Skeletal muscle satellite cell (primary cell): ENCODE results near the gene KRTAP5-10.
"Not testable (repeated sequence)": the region's sequence is repeated elsewhere in the genome, so short reads cannot be mapped to it uniquely, and the experiment has no call there.

ENCODE experiments used
- H3K27me3 ChIP-seq: 2 replicates; pipeline ENCODE4 v1.7.0; 2013; ENCODE audit warnings: low read length; ENCODE audit not compliant: control insufficient read depth, insufficient read depth
- H3K36me3 ChIP-seq: 2 replicates; pipeline ENCODE4 v1.7.0; 2013; ENCODE audit warnings: mild to moderate bottlenecking, control low read depth, low read length; ENCODE audit not compliant: insufficient read depth
- H3K4me1 ChIP-seq: 2 replicates; pipeline ENCODE4 v1.7.0; 2013; ENCODE audit warnings: low read length; ENCODE audit not compliant: control insufficient read depth, insufficient read depth
- H3K4me2 ChIP-seq: 2 replicates; pipeline ENCODE4 v1.7.0; 2013; ENCODE audit warnings: mild to moderate bottlenecking, low read length
- H3K4me3 ChIP-seq: 2 replicates; pipeline ENCODE4 v1.7.0; 2013; ENCODE audit warnings: low read length
- H3K9ac ChIP-seq: 2 replicates; pipeline ENCODE4 v1.7.0; 2013; ENCODE audit warnings: mild to moderate bottlenecking, low read depth, low read length, moderate library complexity
- H3K9me3 ChIP-seq: replicated peaks from 2 replicates; pipeline ENCODE4 v1.7.0; 2013; ENCODE audit warnings: mild to moderate bottlenecking, control low read depth, low read length

The KRTAP5-10 gene

GRCh38 chr11:71534711-71535608, 30.4 kb upstream of the KRTAP5-10 start:
- not testable (repeated sequence) for H3K4me2 ChIP-seq, H3K36me3 ChIP-seq, H3K4me3 ChIP-seq, H3K9ac ChIP-seq, H3K4me1 ChIP-seq, H3K9me3 ChIP-seq
- peaks cover 10% of the 10 kb centered on the region for H3K27me3 ChIP-seq

GRCh38 chr11:71535825-71536224, 29.5 kb upstream of the KRTAP5-10 start:
- Histone ChIP-seq H3K36me3 (no peaks in the 10 kb centered on the region), H3K9ac (no peak overlapping the region), H3K4me2 (no peak overlapping the region), H3K9me3 (no peaks in the 10 kb centered on the region), H3K4me1 (no peaks in the 10 kb centered on the region), H3K4me3 (no peak overlapping the region), H3K27me3 (peaks cover 8% of the 10 kb centered on the region)

DNA sequence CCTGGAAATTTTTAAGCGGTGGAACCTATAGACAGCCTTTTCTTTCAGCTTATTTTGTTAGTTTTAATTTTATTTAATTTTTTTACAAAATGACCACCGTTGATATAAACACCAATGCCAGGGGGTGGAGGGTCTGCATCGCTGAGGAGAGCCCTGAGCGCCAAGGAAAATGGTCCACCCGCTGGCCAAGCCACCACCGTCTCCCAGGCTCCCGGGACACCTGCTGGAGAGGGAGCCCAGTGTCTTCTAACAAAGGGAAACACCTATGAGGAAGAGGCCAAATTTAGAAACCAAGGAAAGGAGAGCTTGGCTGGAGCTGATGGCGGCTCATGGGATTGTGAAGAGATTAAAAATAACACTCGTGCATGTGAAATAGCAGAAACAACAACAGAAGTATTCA, 27.8 kb upstream of the KRTAP5-10 start:
- no peak overlapping the region for H3K4me2 ChIP-seq
- H3K36me3 ChIP-seq: no peaks in the 10 kb centered on the region
- no peak overlapping the region for H3K9ac ChIP-seq
- no peaks in the 10 kb centered on the region for H3K9me3 ChIP-seq
- no peaks in the 10 kb centered on the region for H3K4me1 ChIP-seq
- no peak overlapping the region for H3K4me3 ChIP-seq
- no peaks in the 10 kb centered on the region for H3K27me3 ChIP-seq

GRCh38 chr11:71537977-71538665, 27.2 kb upstream of the KRTAP5-10 start, which contains the start of gene KRTAP5-8:
TSS of gene KRTAP5-8 (plus strand) at chr11:71538025. CDS start at chr11:71538056, 31 bp downstream.
- not testable (repeated sequence) for H3K4me2 ChIP-seq, H3K9ac ChIP-seq, H3K4me1 ChIP-seq, H3K9me3 ChIP-seq, H3K36me3 ChIP-seq, H3K4me3 ChIP-seq, H3K27me3 ChIP-seq

GRCh38 chr11:71538666-71538990, 26.7 kb upstream of the KRTAP5-10 start:
- H3K36me3 ChIP-seq: no peaks in the 10 kb centered on the region
- no peak overlapping the region for H3K4me3 ChIP-seq
- H3K27me3 ChIP-seq: no peaks in the 10 kb centered on the region
- no peaks in the 10 kb centered on the region for H3K4me1 ChIP-seq
- H3K9ac ChIP-seq: no peak overlapping the region
- no peaks in the 10 kb centered on the region for H3K9me3 ChIP-seq
- H3K4me2 ChIP-seq: no peak overlapping the region

DNA sequence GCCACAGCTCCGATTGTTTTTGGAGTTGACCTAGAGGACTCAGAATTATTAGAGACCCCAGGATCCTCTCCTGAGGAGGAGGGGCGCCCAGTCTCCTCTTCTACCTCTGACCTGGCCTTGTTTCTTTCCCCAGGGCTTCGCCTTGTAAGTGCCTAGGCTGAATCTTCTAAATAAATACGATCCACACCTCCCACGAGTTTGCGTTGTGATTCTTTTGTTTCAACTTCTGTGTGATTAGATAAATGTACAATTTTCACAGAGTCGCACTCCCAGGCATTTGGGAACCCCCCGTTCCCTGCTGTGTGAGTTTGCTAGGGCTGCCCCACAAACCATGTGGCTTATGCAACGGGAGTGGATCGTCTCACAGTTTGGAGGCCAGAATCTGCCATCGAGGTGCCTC, 26.3 kb upstream of the KRTAP5-10 start:
- Histone ChIP-seq H3K4me1 (no peaks in the 10 kb centered on the region), H3K36me3 (no peaks in the 10 kb centered on the region), H3K27me3 (no peaks in the 10 kb centered on the region), H3K9me3 (no peaks in the 10 kb centered on the region), H3K4me3 (no peak overlapping the region), H3K4me2 (no peak overlapping the region), H3K9ac (no peak overlapping the region)

GRCh38 chr11:71539971-71540370, 25.4 kb upstream of the KRTAP5-10 start:
- H3K9ac ChIP-seq, H3K36me3 ChIP-seq, H3K4me1 ChIP-seq, H3K4me3 ChIP-seq, H3K4me2 ChIP-seq, H3K9me3 ChIP-seq, H3K27me3 ChIP-seq: not testable (repeated sequence)

DNA sequence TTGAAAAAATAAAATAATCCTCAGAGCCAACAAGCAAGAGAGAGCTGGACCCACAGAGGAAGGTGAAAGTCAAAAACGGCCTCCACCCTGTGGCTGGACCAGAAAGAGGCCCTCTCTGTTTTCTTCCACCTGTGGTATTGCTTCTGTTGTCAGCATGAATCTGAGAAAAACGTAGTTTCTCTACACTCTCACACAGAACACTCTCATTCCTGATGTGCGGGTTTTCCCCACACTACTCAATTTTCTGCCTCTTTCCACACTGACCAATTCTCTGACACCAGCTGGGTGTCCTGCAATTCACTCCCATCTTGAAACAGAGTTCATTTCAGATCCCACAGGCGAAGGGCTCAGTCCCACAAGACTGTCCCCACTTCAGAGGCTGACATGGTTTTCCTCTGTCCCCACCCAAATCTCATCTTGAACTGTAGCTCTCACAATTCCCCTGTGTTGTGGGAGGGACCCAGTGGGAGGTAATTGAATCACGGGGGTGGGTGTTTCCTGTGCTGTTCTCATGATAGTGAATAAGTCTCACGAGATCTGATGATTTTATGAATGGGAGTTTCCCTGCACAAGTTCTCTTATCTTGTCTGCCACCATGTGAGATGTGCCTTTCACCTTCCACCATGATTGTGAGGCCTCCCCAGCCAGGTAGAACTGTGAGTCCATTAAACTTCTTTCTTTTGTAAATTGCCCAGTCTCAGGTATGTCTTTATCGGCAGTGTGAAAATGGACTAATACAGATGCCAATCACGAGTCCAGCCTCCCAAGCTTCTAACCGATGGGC, 24.6 kb upstream of the KRTAP5-10 start:
- H3K4me2 ChIP-seq, H3K36me3 ChIP-seq, H3K9ac ChIP-seq, H3K27me3 ChIP-seq, H3K4me1 ChIP-seq, H3K4me3 ChIP-seq, H3K9me3 ChIP-seq: not testable (repeated sequence)

DNA sequence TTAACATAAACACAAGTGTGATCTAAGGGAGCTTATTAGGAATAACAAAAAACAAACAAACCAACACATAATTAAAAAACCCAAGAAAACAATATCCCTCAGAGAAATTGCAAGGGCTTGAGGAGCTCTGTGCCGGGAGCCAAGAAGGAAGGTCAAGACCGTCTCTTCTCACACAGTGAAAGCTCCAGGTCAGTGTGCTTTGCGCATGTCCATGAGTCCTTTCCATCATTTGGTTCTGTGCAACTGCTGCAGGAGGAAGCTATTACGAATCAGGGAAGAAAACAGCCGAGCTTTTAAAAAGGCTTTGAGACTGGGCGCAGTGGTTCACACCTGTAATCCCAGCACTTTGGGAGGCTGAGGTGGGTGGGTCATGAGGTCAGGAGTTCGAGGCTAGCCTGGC, 23.0 kb upstream of the KRTAP5-10 start:
- H3K9ac ChIP-seq: no peak overlapping the region
- no peaks in the 10 kb centered on the region for H3K36me3 ChIP-seq
- H3K4me1 ChIP-seq: no peaks in the 10 kb centered on the region

DNA sequence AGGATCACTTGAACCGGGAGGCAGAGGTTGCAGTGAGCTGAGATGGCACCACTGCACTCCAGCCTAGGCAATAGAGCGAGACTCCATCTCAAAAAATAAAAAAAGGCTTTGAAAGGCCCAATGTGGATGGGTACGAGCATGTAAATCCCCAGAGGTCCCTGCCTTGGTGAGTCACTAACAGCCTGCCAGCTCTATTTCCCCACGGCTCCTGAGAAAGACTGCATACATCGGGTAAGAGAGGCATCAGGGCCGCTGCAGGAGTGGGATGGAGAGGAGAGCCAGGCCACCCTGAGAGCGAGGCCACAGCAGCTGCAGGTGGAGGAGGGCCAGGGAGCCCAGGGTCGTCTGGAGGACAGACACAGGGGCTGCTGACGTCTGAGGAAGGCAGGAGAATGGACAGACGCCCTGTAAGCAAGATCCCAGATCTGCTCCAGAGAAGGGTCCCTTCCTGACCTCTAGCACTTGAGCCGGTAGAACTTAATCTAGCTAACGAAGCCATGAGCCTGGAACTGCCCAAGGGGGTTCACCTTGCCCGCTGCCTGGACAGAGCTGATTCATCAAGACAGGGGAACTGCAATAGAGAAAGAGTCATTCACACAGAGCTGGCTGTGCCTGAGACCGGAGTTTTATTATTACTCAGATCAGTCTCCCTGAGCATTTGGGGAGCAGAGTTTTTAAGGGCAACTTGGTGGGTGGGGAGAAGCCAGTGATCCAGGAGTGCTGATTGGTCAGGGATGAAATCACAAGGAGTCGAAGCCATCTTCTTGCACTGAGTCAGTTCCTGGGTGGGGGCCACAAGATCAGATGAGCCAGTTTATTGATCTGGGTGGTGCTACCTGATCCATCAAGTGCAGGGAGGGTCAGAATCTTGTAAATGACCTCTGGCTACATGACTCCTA, 22.2 kb upstream of the KRTAP5-10 start:
- H3K27me3 ChIP-seq: no peaks in the 10 kb centered on the region
- H3K9ac ChIP-seq: no peak overlapping the region
- H3K36me3 ChIP-seq: no peaks in the 10 kb centered on the region
- H3K9me3 ChIP-seq: no peaks in the 10 kb centered on the region
- no peak overlapping the region for H3K4me2 ChIP-seq
- no peaks in the 10 kb centered on the region for H3K4me1 ChIP-seq
- H3K4me3 ChIP-seq: no peak overlapping the region

More for the DNA sequence above, 23.0 kb upstream of the KRTAP5-10 start:
- no peaks in the 10 kb centered on the region for H3K27me3 ChIP-seq
- H3K4me2 ChIP-seq: no peak overlapping the region
- no peaks in the 10 kb centered on the region for H3K9me3 ChIP-seq
- no peak overlapping the region for H3K4me3 ChIP-seq

GRCh38 chr11:71543866-71544265, 21.5 kb upstream of the KRTAP5-10 start:
- Histone ChIP-seq H3K36me3 (no peaks in the 10 kb centered on the region), H3K4me3 (no peak overlapping the region), H3K9ac (no peak overlapping the region), H3K4me2 (no peak overlapping the region), H3K27me3 (peaks cover 3% of the 10 kb centered on the region), H3K4me1 (no peaks in the 10 kb centered on the region), H3K9me3 (no peaks in the 10 kb centered on the region)
